ENCODE measurements around the gene HOXB6. TPM values are rescaled to one million over a fixed set of nuclear protein-coding genes. Genes with fewer than 3 reads are reported as not detected.

HOXB6 gene
- total RNA-seq, 2 donors from 2014 or later: 0.16 TPM; not detected in 1

DNA sequence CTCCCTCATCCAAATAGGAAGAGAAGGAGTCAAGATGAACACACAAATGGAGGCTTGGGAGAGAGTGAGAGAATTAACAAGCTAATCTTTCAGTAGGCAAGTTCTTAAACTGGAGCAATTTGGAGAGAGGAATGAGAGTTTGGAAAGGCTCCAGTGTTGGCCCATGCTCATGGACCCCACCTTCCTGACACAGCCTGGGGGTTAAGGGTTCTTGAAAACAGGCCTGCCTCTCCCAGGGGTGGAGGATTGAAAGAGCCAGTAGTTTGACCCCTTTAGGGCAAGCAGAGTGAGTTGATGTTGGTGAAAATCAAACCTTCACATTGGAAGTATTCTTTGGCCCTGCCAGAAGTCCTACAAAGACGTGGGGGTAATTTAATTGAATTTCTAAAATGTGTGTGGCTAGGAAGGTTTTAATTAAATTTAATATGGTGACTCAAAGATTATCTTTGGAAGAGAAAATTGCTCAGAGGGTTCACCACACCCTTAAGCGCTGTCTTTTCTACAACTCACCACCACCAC lies 20.5 kb downstream of the HOXB6 start:
- no peak for DNase-seq (ENCODE audit: low spot score in 2 of 2)
- H3K9me3 Mint-ChIP-seq: no peaks in the 10 kb centered on the region
- ATAC-seq: no peak
- H3K36me3 Mint-ChIP-seq: peaks cover 0 to 5% of the 10 kb centered on the region in 2 donors
- no peak overlapping the region for H3K27ac Mint-ChIP-seq

- Mint-ChIP-seq H3K9me3 (no peaks in the 10 kb centered on the region), H3K27ac (no peak overlapping the region), H3K36me3 (peaks cover 0 to 10% of the 10 kb centered on the region in 2 donors)
- ATAC-seq (no peak), DNase-seq (ENCODE audit: low spot score in 2 of 2) (no peak)
Measured at GRCh38 chr17:48583708-48584222, 21.0 kb downstream of the HOXB6 start.

- DNase-seq (ENCODE audit: low spot score in 2 of 2): no peak
- no peak overlapping the region for H3K27ac Mint-ChIP-seq
- no peaks in the 10 kb centered on the region for H3K9me3 Mint-ChIP-seq
- H3K36me3 Mint-ChIP-seq: peaks cover 0 to 11% of the 10 kb centered on the region in 2 donors
- ATAC-seq: no peak
Measured at GRCh38 chr17:48582750-48583069, 22.1 kb downstream of the HOXB6 start.

GRCh38 chr17:48579760-48580554 lies 24.8 kb downstream of the HOXB6 start:
- DNase-seq (ENCODE audit: low spot score in 2 of 2): no peak
- Mint-ChIP-seq H3K36me3 (peaks cover 0 to 6% of the 10 kb centered on the region in 2 donors), H3K27ac (no peak overlapping the region), H3K9me3 (no peaks in the 10 kb centered on the region)
- no peak for ATAC-seq

- peak overlapping the region in 1 of 2 donors; percentile 65 for H3K27ac Mint-ChIP-seq
- H3K9me3 Mint-ChIP-seq: no peaks in the 10 kb centered on the region
- peaks cover 0 to 6% of the 10 kb centered on the region in 2 donors for H3K36me3 Mint-ChIP-seq
- DNase-seq (ENCODE audit: low spot score in 2 of 2) (no peak), ATAC-seq (no peak)
Measured at GRCh38 chr17:48579471-48579759, 25.4 kb downstream of the HOXB6 start.

DNA sequence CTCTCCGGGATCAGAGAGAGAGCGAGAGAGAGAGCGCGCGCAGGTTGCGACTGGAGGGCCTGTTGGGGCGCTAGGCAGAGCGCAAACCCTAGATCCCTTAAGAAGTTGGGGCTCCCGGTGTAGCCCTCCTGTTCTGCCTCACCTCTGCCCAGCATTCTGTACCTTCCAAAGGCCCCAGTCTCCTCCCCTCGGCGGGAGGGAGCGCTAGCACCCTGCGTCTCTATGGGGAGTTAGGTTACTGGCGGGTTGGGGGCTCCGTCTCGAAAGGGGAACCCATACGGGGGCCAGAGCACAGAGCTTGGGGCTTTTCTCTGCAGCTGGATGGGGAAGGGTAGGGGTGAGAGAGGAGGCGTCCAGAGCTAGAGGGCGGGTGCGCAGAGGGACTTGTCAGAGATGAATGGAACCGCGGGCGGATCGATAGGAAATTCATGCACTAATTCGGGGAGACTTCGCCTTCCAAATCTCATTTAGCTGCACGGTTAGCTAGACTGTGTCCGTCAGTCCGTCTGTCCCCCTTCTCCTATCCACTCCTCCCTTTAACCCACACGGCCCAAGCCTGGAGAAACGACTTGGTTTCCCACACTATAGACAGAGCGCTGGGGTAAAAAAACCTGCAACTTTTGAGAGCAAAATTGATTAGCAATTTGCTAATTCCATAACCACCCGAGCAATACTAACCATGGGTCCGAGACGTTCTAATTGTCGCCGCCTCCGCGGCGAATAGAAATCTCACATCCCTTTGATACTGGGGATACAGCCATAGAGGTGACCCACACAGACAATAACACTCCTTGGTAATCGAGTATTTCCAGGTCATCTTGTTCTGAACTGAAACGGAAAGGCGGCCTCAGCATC lies 25.9 kb downstream of the HOXB6 start:
- DNase-seq (ENCODE audit: low spot score in 2 of 2) (no peak), ATAC-seq (peak; percentile 65 to 83)
- Mint-ChIP-seq H3K36me3 (peaks cover 0 to 6% of the 10 kb centered on the region in 2 donors), H3K27ac (peak overlapping the region in 1 of 2 donors; percentile 65), H3K9me3 (no peaks in the 10 kb centered on the region)

DNA sequence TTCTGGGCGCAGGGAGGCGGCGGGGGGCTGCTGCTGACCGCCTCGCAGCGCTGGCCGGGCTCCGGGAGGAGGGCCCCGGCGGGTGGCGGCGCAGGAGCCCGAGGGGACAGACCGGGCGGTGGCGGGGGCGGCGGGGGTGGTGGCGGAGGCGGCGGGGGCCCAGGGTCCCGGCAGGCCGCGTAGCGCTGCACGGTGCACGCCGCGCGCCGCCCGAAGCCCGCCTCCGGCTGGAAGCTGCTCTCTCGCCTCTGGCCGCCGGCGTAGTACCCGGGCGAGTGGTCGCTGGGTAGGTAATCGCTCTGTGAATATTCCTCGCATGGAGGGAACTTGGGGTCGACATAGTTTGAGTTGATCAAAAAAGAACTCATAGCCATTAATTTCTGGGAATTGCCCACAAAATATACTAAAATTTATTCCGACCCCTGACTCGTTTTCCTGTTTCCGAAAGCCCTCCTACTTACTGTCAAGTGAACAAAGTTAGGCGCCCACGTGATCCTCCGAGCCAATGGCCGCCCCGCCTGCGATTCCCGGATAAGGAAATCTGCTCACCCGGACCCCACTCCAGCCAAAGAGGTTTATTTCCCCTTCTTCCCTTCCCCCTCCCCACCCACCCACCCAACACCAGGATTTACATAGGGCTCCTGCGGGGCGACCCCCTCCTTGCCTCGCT lies 26.7 kb downstream of the HOXB6 start, which contains the start of gene HOXB4:
Gene HOXB4 (minus strand): TSS at position 405 of the 670 bp plus-strand sequence. CDS start 31 bp downstream, at position 374.
- Mint-ChIP-seq H3K9me3 (no peaks in the 10 kb centered on the region), H3K36me3 (peaks cover 0 to 6% of the 10 kb centered on the region in 2 donors)

DNA sequence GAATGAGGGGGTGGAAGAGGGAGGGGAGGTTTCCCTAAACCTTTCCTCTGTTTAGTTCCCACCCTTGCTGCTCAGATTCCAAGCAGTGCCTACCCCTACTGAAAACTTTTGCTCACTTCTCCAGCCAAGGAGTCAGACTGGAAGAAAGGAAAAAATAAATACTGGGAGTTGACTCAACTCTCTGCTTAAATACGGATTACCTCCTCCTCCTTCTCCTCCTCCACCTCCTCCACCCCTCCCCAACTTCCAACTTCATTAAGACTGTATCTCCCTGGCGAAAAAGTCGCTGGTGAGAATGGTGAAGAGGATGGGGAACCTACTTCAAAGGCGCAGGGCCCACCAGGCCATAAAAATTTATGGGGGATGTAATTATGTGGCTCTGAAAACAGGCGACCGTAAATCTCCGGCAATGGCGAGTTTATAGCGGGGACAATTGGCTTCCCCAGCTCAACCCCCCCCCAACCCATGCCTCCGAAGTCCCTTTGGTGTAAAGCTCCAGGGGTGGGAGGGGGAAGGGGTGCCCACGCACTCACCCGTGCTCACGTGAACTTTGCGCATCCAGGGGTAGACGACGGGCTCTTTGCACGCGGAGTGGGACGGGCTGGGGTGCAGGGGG lies 27.3 kb downstream of the HOXB6 start:
- ATAC-seq (peak; percentile 2 to 13), DNase-seq (ENCODE audit: low spot score in 2 of 2) (no peak)
- no peak overlapping the region for H3K27ac Mint-ChIP-seq

More for the DNA sequence above, 26.7 kb downstream of the HOXB6 start, which contains the start of gene HOXB4:
- DNase-seq (ENCODE audit: low spot score in 2 of 2) (peak; percentile 55 to 78), ATAC-seq (peak; percentile 75 to 87)
- peak within 1 kb of the TSS in 1 of 2 donors; percentile 65 for H3K27ac Mint-ChIP-seq

GRCh38 chr17:48576479-48577309 lies 28.1 kb downstream of the HOXB6 start:
- DNase-seq (ENCODE audit: low spot score in 2 of 2) (no peak), ATAC-seq (no peak)
- Mint-ChIP-seq H3K27ac (no peak overlapping the region), H3K36me3 (peaks cover 0 to 6% of the 10 kb centered on the region in 2 donors), H3K9me3 (no peaks in the 10 kb centered on the region)

More for the DNA sequence above, 27.3 kb downstream of the HOXB6 start:
- Mint-ChIP-seq H3K9me3 (no peaks in the 10 kb centered on the region), H3K36me3 (peaks cover 0 to 6% of the 10 kb centered on the region in 2 donors)

GRCh38 chr17:48575673-48576478 lies 28.9 kb downstream of the HOXB6 start:
- H3K9me3 Mint-ChIP-seq: no peaks in the 10 kb centered on the region
- no peak for ATAC-seq
- H3K27ac Mint-ChIP-seq: no peak overlapping the region
- no peak for DNase-seq (ENCODE audit: low spot score in 2 of 2)
- H3K36me3 Mint-ChIP-seq: peaks cover 0 to 6% of the 10 kb centered on the region in 2 donors

DNA sequence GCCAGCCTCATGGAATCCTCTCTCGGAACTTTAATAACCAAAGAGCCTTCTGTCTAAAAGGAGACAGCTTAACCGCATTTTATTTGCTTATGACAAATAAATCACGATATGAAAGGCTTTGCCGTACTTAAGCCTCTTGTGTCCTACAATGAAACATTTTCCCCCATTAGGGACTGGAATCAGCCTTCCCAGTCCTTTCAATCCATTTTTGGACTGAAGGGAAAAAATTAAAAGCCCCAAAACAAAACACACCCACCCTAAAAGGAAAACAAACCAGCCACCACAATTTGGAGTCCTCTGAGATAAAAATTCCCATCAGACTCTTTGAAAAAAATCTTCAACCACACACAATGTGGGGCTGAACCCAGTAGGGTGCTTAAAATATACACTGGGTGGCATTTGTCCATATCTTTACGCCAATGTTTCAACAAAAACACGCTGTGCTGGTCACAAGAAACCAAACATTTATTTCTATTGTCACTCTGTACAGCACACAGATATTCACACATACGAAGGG lies 29.7 kb downstream of the HOXB6 start:
- ATAC-seq (no peak), DNase-seq (ENCODE audit: low spot score in 2 of 2) (no peak)
- Mint-ChIP-seq H3K9me3 (no peaks in the 10 kb centered on the region), H3K36me3 (peaks cover 0 to 6% of the 10 kb centered on the region in 2 donors), H3K27ac (no peak overlapping the region)

GRCh38 chr17:48574505-48575065 lies 30.2 kb downstream of the HOXB6 start:
- no peak for ATAC-seq
- peaks cover 0 to 6% of the 10 kb centered on the region in 2 donors for H3K36me3 Mint-ChIP-seq
- no peaks in the 10 kb centered on the region for H3K9me3 Mint-ChIP-seq
- no peak for DNase-seq (ENCODE audit: low spot score in 2 of 2)
- H3K27ac Mint-ChIP-seq: no peak overlapping the region

DNA sequence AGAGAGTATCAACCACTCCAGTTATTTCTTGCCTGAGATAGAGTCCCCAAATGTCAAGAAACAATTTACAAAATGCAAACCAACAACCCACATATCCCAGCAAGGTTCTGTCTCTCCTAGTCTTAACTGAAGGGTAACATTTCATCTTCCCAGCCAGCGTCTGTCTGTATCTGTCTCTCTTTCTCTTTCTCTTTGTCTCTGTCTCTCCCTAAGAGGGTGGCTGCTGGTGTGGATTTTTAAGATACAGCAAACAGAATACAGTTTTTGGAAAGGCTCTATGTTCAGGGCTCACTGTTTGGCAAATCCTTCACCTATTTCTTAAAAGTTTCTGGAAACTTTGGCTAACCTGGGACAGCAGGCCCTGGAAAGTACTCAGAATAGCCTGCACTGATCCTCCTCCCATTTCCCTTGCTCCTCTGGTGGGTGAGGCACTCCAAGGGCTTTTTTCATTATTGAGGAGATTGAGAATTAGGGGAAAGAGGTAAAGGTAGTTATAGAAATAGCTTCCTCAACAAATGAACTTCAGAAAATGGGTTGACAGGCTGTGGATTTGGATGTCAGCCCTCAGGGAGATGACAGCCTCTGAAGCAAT lies 32.9 kb downstream of the HOXB6 start:
- H3K36me3 Mint-ChIP-seq: no peaks in the 10 kb centered on the region
- DNase-seq (ENCODE audit: low spot score in 2 of 2) (no peak), ATAC-seq (no peak)
- no peaks in the 10 kb centered on the region for H3K9me3 Mint-ChIP-seq
- H3K27ac Mint-ChIP-seq: no peak overlapping the region
